Fibroblast of lung (primary cell): ENCODE data around the gene TET2. TPM values are rescaled to one million over a fixed set of nuclear protein-coding genes. Genes with fewer than 3 reads are reported as not detected.

ENCODE experiments used
- DNase-seq, 2 donors: peaks; one replicate each; pipeline versions ENCODE4 v3.0.0 to v3.0.0-alpha.2; 2010; ENCODE audit warnings: low read depth in 2 of 2
- H2AFZ ChIP-seq: 2 replicates; pipeline ENCODE4 v1.5.1; 2012; ENCODE audit warnings: low read length, control low read depth, inconsistent platforms
- H3K27ac ChIP-seq: 2 replicates; pipeline ENCODE4 v1.5.1; 2011; ENCODE audit warnings: low read length, control low read depth; ENCODE audit not compliant: insufficient read depth
- H3K27me3 ChIP-seq: 2 replicates; pipeline ENCODE4 v1.5.1; 2011; ENCODE audit warnings: mild to moderate bottlenecking, low read length; ENCODE audit not compliant: control insufficient read depth, insufficient read depth
- H3K36me3 ChIP-seq: 2 replicates; pipeline ENCODE4 v1.5.1; 2011; ENCODE audit warnings: low read length; ENCODE audit not compliant: control insufficient read depth, insufficient read depth
- H3K4me1 ChIP-seq: 2 replicates; pipeline ENCODE4 v1.5.1; 2011; ENCODE audit warnings: low read length; ENCODE audit not compliant: control insufficient read depth, insufficient read depth; ENCODE audit errors: extremely low read depth
- H3K4me2 ChIP-seq: 2 replicates; pipeline ENCODE4 v1.5.1; 2011; ENCODE audit warnings: low read length, control low read depth; ENCODE audit not compliant: insufficient read depth; ENCODE audit errors: extremely low read depth
- H3K4me3 ChIP-seq, 4 experiments: fragments of 200-600 bp in 1 of 4; sonication (generic) in 1 of 4; replicated peaks in 1 of 4; 2 replicates each; pipeline ENCODE4 v1.5.1; 2011 to 2016; ENCODE audit warnings: low read length in 4 of 4, low read depth in 3 of 4, mild to moderate bottlenecking in 3 of 4, control low read depth in 2 of 4, inconsistent platforms in 1 of 4, mixed read lengths in 1 of 4; ENCODE audit not compliant: insufficient read depth in 1 of 4; ENCODE audit errors: control extremely low read depth in 1 of 4
- H3K79me2 ChIP-seq: 2 replicates; pipeline ENCODE4 v1.5.1; 2012; ENCODE audit warnings: mild to moderate bottlenecking, low read length, inconsistent platforms; ENCODE audit not compliant: control insufficient read depth, insufficient read depth
- H3K9ac ChIP-seq: 2 replicates; pipeline ENCODE4 v1.5.1; 2011; ENCODE audit warnings: mild to moderate bottlenecking, low read length, control low read depth; ENCODE audit not compliant: insufficient read depth
- H3K9me3 ChIP-seq: 2 replicates; pipeline ENCODE4 v1.5.1; 2012; ENCODE audit warnings: low read depth, low read length; ENCODE audit not compliant: control insufficient read depth, insufficient read depth
- H4K20me1 ChIP-seq: 2 replicates; pipeline ENCODE4 v1.5.1; 2011; ENCODE audit warnings: low read length; ENCODE audit not compliant: control insufficient read depth, insufficient read depth; ENCODE audit errors: extremely low read depth
- CTCF ChIP-seq, 2 donors: IDR thresholded peaks in 1 of 2; conservative IDR thresholded peaks in 1 of 2; 1 replicate in 1 of 2; 2 replicates in 1 of 2; pipeline ENCODE4 v1.5.1; 2011 to 2012; ENCODE audit warnings: low read length in 2 of 2, control low read depth in 1 of 2, inconsistent platforms in 1 of 2, low read depth in 1 of 2, mild to moderate bottlenecking in 1 of 2
- EZH2 ChIP-seq: IDR thresholded peaks from 2 replicates; pipeline ENCODE4 v1.5.1; 2012; ENCODE audit warnings: low read length, control low read depth, mild to moderate bottlenecking; ENCODE audit errors: missing control alignments
- polyA plus RNA-seq, 2 donors: library from polyadenylated mRNA; depleted of rRNA in 1 of 2; stranded (reverse) in 1 of 2; unstranded in 1 of 2; fragments of >200 nt; gene quantifications; 2 replicates each; pipeline ENCODE4 v1.2.1, GENCODE V29; 2011 to 2012; ENCODE audit warnings: missing spikeins in 1 of 2
- total RNA-seq: library from RNA; depleted of rRNA; stranded (reverse); fragments of >200 nt; gene quantifications from 2 replicates; pipeline ENCODE4 v1.2.1, GENCODE V29; 2014

TET2 gene
- total and polyA plus RNA-seq, 2 donors (not counting 1 experiment from before 2014, with no cell fraction given) = 6.9 to 8.3 TPM

- peaks cover under 1% of the 10 kb centered on the region for H3K36me3 ChIP-seq
- H3K9me3 ChIP-seq = no peaks in the 10 kb centered on the region
- peaks cover 2% of the 10 kb centered on the region for H3K4me1 ChIP-seq
- H3K79me2 ChIP-seq = no peaks in the 10 kb centered on the region
- no peak overlapping the region for H3K27ac ChIP-seq
- TF ChIP-seq EZH2 (no peak), CTCF (conservative IDR thresholded peaks at IDR 0.05 in 1 of 2, IDR thresholded peaks at IDR 0.05 in 1 of 2; ENCODE audit: low read depth in 1 of 2, low read length in 2 of 2) (no peak)
- H3K4me2 ChIP-seq = no peak overlapping the region
- no peak overlapping the region for H3K4me3 ChIP-seq
- no peak for DNase-seq
- H3K9ac ChIP-seq = no peak overlapping the region
- no peaks in the 10 kb centered on the region for H3K27me3 ChIP-seq
- H4K20me1 ChIP-seq = no peaks in the 10 kb centered on the region
- no peak overlapping the region for H2AFZ ChIP-seq
These were observed 101.9 kb downstream of the TET2 start for GRCh38 chr4:105248613-105249012.

- Histone ChIP-seq H3K4me3 (no peak overlapping the region), H3K36me3 (no peaks in the 10 kb centered on the region), H3K9me3 (no peaks in the 10 kb centered on the region), H2AFZ (no peak overlapping the region), H4K20me1 (no peaks in the 10 kb centered on the region), H3K27me3 (no peaks in the 10 kb centered on the region), H3K79me2 (no peaks in the 10 kb centered on the region), H3K27ac (no peak overlapping the region), H3K4me1 (no peaks in the 10 kb centered on the region), H3K9ac (no peak overlapping the region), H3K4me2 (no peak overlapping the region)
- TF ChIP-seq CTCF (conservative IDR thresholded peaks at IDR 0.05 in 1 of 2, IDR thresholded peaks at IDR 0.05 in 1 of 2; ENCODE audit: low read depth in 1 of 2, low read length in 2 of 2) (peak in 1 of 2 donors; percentile 9), EZH2 (no peak)
- no peak for DNase-seq
These were observed 111.3 kb downstream of the TET2 start for GRCh38 chr4:105257817-105258495.

GRCh38 chr4:105265689-105266088 lies 119.0 kb downstream of the TET2 start:
- Histone ChIP-seq H3K4me1 (no peaks in the 10 kb centered on the region), H2AFZ (no peak overlapping the region), H3K4me2 (no peak overlapping the region), H3K36me3 (no peaks in the 10 kb centered on the region), H4K20me1 (no peaks in the 10 kb centered on the region), H3K9me3 (no peaks in the 10 kb centered on the region), H3K4me3 (no peak overlapping the region), H3K27ac (no peak overlapping the region), H3K79me2 (no peaks in the 10 kb centered on the region), H3K27me3 (no peaks in the 10 kb centered on the region), H3K9ac (no peak overlapping the region)
- TF ChIP-seq CTCF (conservative IDR thresholded peaks at IDR 0.05 in 1 of 2, IDR thresholded peaks at IDR 0.05 in 1 of 2; ENCODE audit: low read depth in 1 of 2, low read length in 2 of 2) = no peak
- DNase-seq = no peak
